NOMO-1 treated with dmso at 0.1 percent for 144 hours (cell line): Measurements from ENCODE around the gene ZNF75A.
A peak's percentile ranks its signal among the peaks of the same experiment; 100 is the strongest.

ENCODE experiments used
- DNase-seq: peaks from one replicate; lab custom pipeline; 2025; ENCODE audit not compliant: unreplicated experiment; lab: John Stamatoyannopoulos, UW

Gene ZNF75A

DNA sequence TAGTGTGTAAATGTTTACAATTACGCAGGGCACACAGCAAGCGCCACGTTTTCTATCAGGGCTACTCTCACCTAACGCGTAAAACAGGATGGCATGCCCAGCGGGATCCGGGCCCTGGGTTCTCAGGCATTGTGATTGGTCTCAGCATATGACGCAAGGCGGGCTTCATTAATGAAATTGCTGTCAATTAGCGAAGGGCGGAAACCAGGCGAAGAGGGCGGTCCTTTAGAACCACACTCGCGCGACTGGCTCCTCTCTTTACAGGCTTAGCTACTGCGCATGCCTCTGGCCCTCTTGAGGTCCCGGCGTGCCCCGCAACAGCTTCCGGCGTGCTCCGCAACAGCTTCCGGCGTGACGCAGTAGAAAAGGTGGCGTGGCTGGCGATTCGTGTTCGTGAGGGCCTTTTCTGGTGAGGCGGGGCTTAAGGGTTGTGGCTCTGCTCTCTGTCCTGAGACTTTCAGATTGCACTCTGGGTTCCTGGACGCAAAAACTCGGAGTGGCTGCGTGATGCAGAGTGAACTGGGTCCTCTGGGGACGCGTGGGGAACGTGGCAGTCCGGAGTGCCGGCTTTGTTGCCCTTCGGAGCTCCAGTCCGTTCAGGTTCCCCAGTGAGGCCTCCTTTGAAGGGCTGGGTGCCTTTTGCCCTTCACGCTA, 59.6 kb downstream of the ZNF75A start:
- DNase-seq = peak; percentile 0
